ENCODE data around the gene PFDN6. TPM values are rescaled to one million over a fixed set of nuclear protein-coding genes. Genes with fewer than 3 reads are reported as not detected.

Gene PFDN6
- total RNA-seq, 1 experiment from 2014 or later, result 85.8 TPM

DNA sequence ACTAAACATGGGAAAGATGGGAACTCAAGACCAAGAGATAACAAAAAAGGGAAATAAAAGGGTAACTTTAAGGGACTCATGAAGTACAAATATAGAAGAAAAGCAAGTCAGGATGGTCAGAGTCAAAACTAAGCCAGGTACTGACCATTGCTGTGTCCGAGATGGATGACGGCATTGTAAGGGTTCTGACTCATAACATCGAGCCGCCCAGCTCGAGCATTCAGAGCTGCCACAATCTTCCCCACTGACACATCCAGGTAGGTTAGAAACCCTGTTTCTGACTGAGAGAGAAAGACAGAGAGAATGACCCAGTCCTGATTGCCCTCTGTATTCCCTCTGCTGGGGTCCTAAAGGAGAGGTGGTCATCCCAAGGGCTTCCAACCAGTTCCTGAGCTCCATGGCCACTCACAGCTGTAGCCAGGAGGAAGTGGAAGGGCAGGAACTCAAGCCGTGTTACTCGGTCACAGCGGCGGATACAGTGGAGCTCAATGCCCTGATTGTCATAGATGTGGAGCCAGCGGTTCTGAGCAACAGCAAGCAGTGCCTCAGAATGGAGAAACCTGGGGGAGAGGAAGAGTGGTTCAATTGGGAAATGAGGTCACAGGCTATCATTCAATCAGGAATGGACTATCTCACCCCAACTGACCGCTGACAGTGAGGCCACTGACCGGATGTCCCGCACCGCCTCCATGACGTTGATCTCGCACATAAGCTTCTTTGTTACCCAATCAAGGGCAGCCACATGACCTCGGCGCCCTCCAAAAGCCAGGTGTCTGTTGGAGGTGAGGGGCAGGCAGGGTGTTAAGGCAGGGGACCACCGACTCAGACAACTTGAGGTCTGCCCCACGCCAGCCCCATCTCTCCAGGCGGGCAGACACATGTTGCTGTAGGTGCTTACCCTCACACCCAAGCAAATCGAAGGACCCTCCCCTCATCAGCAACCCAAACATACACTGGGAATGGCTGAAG, 2.2 kb upstream of the PFDN6 start:
- H3T11ph ChIP-seq (ENCODE audit: low read length), result no peak overlapping the region
- peaks cover 24 to 77% (median 50%) of the 10 kb centered on the region in 3 experiments; a peak in 6 of 7 replicates for H3K36me3 Mint-ChIP-seq (ENCODE audit: insufficient read depth in 1 of 3, low read depth in 3 of 3)
- H2BK15ac ChIP-seq (ENCODE audit: low read depth, low read length), result no peak overlapping the region
- no peak overlapping the region for H4K8ac ChIP-seq (replicated peaks; ENCODE audit: insufficient read length, low read depth, low read length)
- no peak overlapping the region for H3K4ac ChIP-seq (ENCODE audit: low read depth, low read length)
- no peak overlapping the region for H4K91ac ChIP-seq (ENCODE audit: insufficient read length, low read depth, low read length)
- H3K9me3 ChIP-seq (ENCODE audit: control insufficient read depth, low read depth, low read length), result no peaks in the 10 kb centered on the region
- no peaks in the 10 kb centered on the region for H3K9me3 Mint-ChIP-seq
- no peak overlapping the region for H2BK5ac ChIP-seq (ENCODE audit: insufficient read length, low read length)
- no peak overlapping the region for H3K27ac Mint-ChIP-seq
- H3K79me2 ChIP-seq (ENCODE audit: insufficient read depth, low read length), result peaks cover 7% of the 10 kb centered on the region; the same call in 1 of the 2 replicates
- no peak overlapping the region for H3K27ac ChIP-seq (ENCODE audit: insufficient read length, low read depth, low read length)
- H3K9ac ChIP-seq (ENCODE audit: extremely low read depth, insufficient read length, low read length), result no peak overlapping the region
- no peak for DNase-seq
- H2BK12ac ChIP-seq (ENCODE audit: insufficient read length, low read depth, low read length), result no peak overlapping the region
- H3K27me3 Mint-ChIP-seq (ENCODE audit: low read depth), result no peaks in the 10 kb centered on the region; the same call in 1 of the 2 replicates
- H3K4me1 ChIP-seq (ENCODE audit: insufficient read depth, low read length), result no peaks in the 10 kb centered on the region; the same call in 1 of the 2 replicates
- no CpG with 5 or more reads among the region's 22 CpGs for WGBS (ENCODE audit: extremely low coverage, insufficient read length, low lambda C conversion rate)
- no peak overlapping the region for H2BK120ac ChIP-seq (ENCODE audit: low read depth, low read length, poor library complexity, severe bottlenecking)
- no peak overlapping the region for H3K14ac ChIP-seq (ENCODE audit: insufficient read depth, low read length)
- TF ChIP-seq, protein P1, sequence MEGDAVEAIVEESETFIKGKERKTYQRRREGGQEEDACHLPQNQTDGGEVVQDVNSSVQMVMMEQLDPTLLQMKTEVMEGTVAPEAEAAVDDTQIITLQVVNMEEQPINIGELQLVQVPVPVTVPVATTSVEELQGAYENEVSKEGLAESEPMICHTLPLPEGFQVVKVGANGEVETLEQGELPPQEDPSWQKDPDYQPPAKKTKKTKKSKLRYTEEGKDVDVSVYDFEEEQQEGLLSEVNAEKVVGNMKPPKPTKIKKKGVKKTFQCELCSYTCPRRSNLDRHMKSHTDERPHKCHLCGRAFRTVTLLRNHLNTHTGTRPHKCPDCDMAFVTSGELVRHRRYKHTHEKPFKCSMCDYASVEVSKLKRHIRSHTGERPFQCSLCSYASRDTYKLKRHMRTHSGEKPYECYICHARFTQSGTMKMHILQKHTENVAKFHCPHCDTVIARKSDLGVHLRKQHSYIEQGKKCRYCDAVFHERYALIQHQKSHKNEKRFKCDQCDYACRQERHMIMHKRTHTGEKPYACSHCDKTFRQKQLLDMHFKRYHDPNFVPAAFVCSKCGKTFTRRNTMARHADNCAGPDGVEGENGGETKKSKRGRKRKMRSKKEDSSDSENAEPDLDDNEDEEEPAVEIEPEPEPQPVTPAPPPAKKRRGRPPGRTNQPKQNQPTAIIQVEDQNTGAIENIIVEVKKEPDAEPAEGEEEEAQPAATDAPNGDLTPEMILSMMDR (conservative IDR thresholded peaks at IDR 0.05), result no peak
- H3K23me2 ChIP-seq (ENCODE audit: insufficient read length, low read depth, low read length, poor library complexity, severe bottlenecking), result peaks cover 12% of the 10 kb centered on the region
- no peak overlapping the region for H2AFZ ChIP-seq (ENCODE audit: low read length)
- H3K4me3 Mint-ChIP-seq, result peak overlapping the region; percentile 99 to 100
- H4K5ac ChIP-seq (ENCODE audit: insufficient read length, low read depth, low read length), result no peak overlapping the region
- H3K4me2 ChIP-seq (ENCODE audit: insufficient read depth, insufficient read length, low read length), result no peak overlapping the region
- H2AK5ac ChIP-seq (ENCODE audit: insufficient read length, low read length), result no peak overlapping the region
- no peak overlapping the region for H2BK20ac ChIP-seq (ENCODE audit: low read depth, low read length, poor library complexity, severe bottlenecking)
- no peak overlapping the region for H3K18ac ChIP-seq (ENCODE audit: insufficient read length, low read depth, low read length)
- no peaks in the 10 kb centered on the region for H4K20me1 ChIP-seq (ENCODE audit: control insufficient read depth, insufficient read depth, insufficient read length)
- peaks cover 8% of the 10 kb centered on the region for H3K79me1 ChIP-seq (ENCODE audit: insufficient read depth, low read depth, low read length, poor library complexity, severe bottlenecking)
- peaks cover 7 to 20% of the 10 kb centered on the region in 2 experiments for H3K4me1 Mint-ChIP-seq
- H3K23ac ChIP-seq (ENCODE audit: insufficient read length, low read depth, low read length), result no peak overlapping the region
- no peaks in the 10 kb centered on the region for H3K27me3 ChIP-seq (ENCODE audit: insufficient read depth, low read length)
- H3K56ac ChIP-seq (ENCODE audit: insufficient read length, low read depth, low read length), result no peak overlapping the region

All from H9 (cell line).